Measurements from ENCODE around the gene ACADS. TPM values are rescaled to one million over a fixed set of nuclear protein-coding genes. Genes with fewer than 3 reads are reported as not detected.

The ACADS gene
- total RNA-seq, 1 experiment from 2014 or later: 3.4 TPM

DNA sequence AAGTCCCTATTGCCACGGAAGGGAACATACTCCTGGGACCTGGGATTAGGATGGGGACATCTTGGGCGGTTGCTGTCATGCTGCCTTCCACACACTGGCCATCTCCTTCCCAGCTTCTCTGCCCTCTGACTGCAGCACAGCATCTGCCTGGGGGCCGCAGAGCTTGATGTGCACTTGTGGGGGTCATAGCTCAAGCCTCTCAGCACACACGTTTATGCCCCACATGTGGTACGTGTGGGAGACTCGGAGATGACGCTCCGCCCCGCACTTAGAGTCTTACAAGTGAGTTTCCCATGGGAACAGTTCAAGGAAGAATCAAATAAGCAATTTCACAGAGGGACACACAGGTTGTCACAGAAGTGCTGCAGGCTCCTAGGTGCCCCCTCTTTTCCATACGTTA lies 8.6 kb downstream of the ACADS start:
- ChIA-PET CTCF (no interaction called here), POLR2A (ENCODE audit: low non-redundant PET) (no interaction called here)
- intact Hi-C loops (cut with micrococcal nuclease; ENCODE audit: unreplicated experiment): no loop called here
- Histone ChIP-seq H3K27ac (ENCODE audit: low read depth, low read length, poor library complexity, severe bottlenecking) (no peak overlapping the region), H3K9me3 (ENCODE audit: low read depth, low read length, poor library complexity, severe bottlenecking) (no peaks in the 10 kb centered on the region), H3K4me1 (ENCODE audit: insufficient read depth, low read length, poor library complexity, severe bottlenecking) (no peaks in the 10 kb centered on the region), H3K4me3 (ENCODE audit: low read depth, low read length, poor library complexity, severe bottlenecking) (no peak overlapping the region), H3K36me3 (ENCODE audit: insufficient read depth, low read length, poor library complexity, severe bottlenecking) (no peaks in the 10 kb centered on the region), H3K27me3 (replicated peaks; ENCODE audit: insufficient read depth, low read depth, low read length, poor library complexity) (no peaks in the 10 kb centered on the region)
- no TSS peak for BruUV-seq (replicated peaks)
- TF ChIP-seq, protein P1, sequence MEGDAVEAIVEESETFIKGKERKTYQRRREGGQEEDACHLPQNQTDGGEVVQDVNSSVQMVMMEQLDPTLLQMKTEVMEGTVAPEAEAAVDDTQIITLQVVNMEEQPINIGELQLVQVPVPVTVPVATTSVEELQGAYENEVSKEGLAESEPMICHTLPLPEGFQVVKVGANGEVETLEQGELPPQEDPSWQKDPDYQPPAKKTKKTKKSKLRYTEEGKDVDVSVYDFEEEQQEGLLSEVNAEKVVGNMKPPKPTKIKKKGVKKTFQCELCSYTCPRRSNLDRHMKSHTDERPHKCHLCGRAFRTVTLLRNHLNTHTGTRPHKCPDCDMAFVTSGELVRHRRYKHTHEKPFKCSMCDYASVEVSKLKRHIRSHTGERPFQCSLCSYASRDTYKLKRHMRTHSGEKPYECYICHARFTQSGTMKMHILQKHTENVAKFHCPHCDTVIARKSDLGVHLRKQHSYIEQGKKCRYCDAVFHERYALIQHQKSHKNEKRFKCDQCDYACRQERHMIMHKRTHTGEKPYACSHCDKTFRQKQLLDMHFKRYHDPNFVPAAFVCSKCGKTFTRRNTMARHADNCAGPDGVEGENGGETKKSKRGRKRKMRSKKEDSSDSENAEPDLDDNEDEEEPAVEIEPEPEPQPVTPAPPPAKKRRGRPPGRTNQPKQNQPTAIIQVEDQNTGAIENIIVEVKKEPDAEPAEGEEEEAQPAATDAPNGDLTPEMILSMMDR (conservative IDR thresholded peaks at IDR 0.05; ENCODE audit: low read depth, low read length): no peak
- TF ChIP-seq EZH2 (IDR thresholded peaks at IDR 0.05; ENCODE audit: borderline replicate concordance, low read depth, low read length, poor library complexity, severe bottlenecking): no peak
- no peak for DNase-seq (ENCODE audit: low spot score)

DNA sequence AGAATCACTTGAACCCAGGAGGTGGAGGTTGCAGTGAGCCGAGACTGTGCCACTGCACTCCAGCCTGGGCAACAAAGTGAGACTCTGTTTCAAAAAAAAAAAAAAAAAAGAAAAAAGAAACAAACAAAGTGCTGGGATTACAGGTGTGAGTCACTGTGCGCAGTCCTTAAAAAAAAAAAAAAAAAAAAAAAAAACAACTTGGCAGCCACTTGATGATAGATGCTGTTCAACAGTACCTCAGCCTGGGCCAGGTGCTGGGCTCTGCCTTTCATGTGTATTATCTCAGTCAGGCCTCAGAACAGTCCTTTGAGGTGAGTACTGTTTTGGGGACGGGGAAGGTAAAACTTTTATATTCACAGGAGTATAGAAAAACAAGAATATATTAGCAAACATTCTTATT lies 9.6 kb downstream of the ACADS start:
- Histone ChIP-seq H3K4me1 (ENCODE audit: insufficient read depth, low read length, poor library complexity, severe bottlenecking) (no peaks in the 10 kb centered on the region), H3K36me3 (ENCODE audit: insufficient read depth, low read length, poor library complexity, severe bottlenecking) (no peaks in the 10 kb centered on the region), H3K4me3 (ENCODE audit: low read depth, low read length, poor library complexity, severe bottlenecking) (no peak overlapping the region), H3K27ac (ENCODE audit: low read depth, low read length, poor library complexity, severe bottlenecking) (no peak overlapping the region), H3K27me3 (replicated peaks; ENCODE audit: insufficient read depth, low read depth, low read length, poor library complexity) (no peaks in the 10 kb centered on the region), H3K9me3 (ENCODE audit: low read depth, low read length, poor library complexity, severe bottlenecking) (no peaks in the 10 kb centered on the region)
- TF ChIP-seq, protein P1 (conservative IDR thresholded peaks at IDR 0.05; ENCODE audit: low read depth, low read length): no peak
- no peak for TF ChIP-seq EZH2 (IDR thresholded peaks at IDR 0.05; ENCODE audit: borderline replicate concordance, low read depth, low read length, poor library complexity, severe bottlenecking)
- no TSS peak for BruUV-seq (replicated peaks)
- DNase-seq (ENCODE audit: low spot score): no peak
- ChIA-PET CTCF (no interaction called here), POLR2A (ENCODE audit: low non-redundant PET) (no interaction called here)
- intact Hi-C loops (cut with micrococcal nuclease; ENCODE audit: unreplicated experiment): no loop called here

DNA sequence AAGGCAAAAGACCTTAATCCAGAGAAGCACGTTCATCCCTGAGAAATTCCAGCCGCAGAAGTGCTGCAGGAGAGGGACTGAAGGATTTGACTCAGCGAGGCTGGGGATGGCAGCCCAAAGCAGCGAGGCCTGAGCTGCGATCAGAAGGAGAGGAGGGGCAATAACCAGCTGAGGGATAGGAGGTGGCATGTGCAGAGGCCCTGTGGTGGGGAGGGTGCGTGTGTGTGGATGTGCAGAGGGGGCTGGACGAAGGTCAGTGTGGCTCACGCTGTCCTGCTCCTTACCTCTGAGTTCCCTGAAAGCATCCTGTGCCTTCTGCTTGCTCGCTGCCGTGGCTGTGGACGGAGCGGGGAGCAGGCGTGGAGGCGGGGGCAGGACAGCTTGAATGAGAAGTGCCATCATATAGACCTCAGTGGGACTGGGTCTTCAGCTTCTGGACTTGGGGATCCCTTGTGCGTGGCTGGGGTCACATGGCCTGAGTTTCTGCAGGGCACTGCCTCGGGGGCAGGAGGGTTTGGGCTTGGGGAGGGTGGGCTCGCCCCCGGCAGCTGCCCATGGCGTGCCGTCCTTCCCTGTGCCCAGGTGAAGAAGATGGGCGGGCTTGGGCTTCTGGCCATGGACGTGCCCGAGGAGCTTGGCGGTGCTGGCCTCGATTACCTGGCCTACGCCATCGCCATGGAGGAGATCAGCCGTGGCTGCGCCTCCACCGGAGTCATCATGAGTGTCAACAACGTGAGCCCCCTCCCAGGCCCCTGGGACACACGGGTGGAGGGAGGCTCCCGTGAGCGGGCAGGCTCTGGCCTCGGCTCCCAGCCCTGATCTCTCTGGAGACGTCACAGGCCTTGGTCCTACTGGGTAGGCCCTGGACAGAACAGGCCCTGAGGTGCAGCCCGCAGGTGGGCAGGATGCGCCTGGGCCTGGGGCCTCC lies 11.0 kb downstream of the ACADS start:
- DNase-seq (ENCODE audit: low spot score): no peak
- BruUV-seq (replicated peaks): no TSS peak
- Histone ChIP-seq H3K9me3 (ENCODE audit: low read depth, low read length, poor library complexity, severe bottlenecking) (no peaks in the 10 kb centered on the region), H3K4me1 (ENCODE audit: insufficient read depth, low read length, poor library complexity, severe bottlenecking) (no peaks in the 10 kb centered on the region), H3K36me3 (ENCODE audit: insufficient read depth, low read length, poor library complexity, severe bottlenecking) (no peaks in the 10 kb centered on the region), H3K27me3 (replicated peaks; ENCODE audit: insufficient read depth, low read depth, low read length, poor library complexity) (no peaks in the 10 kb centered on the region), H3K27ac (ENCODE audit: low read depth, low read length, poor library complexity, severe bottlenecking) (no peak overlapping the region), H3K4me3 (ENCODE audit: low read depth, low read length, poor library complexity, severe bottlenecking) (no peak overlapping the region)
- ChIA-PET CTCF (no interaction called here), POLR2A (ENCODE audit: low non-redundant PET) (no interaction called here)
- no peak for TF ChIP-seq EZH2 (IDR thresholded peaks at IDR 0.05; ENCODE audit: borderline replicate concordance, low read depth, low read length, poor library complexity, severe bottlenecking)
- TF ChIP-seq, protein P1 (conservative IDR thresholded peaks at IDR 0.05; ENCODE audit: low read depth, low read length): no peak
- intact Hi-C loops (cut with micrococcal nuclease; ENCODE audit: unreplicated experiment): no loop called here
